ENCODE measurements around the gene PTPRD. TPM values are rescaled to one million over a fixed set of nuclear protein-coding genes. Genes with fewer than 3 reads are reported as not detected.

Gene PTPRD
- polyA plus RNA-seq, 4 donors = 2.1 to 5.6 (median 3.9) TPM

DNA sequence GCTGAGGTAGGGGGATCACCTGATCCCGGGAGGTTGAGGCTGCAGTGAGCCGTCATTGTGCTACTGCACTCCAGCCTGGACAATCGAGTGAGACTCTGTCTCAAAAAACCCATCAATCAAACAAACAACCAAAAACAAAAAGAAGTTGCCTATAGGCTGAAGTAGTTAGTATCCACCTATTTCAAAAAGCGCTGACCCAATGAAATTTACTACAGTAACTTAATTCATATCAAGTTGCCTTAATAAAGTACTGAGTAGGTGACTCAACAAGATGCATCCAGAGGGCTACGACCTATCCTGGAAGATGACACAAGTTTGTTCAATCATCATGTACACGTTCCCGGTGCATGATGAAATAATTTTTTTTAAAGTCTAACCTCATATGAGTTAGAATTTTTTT is 2164.6 kb downstream of the PTPRD start:
- Histone ChIP-seq H3K9me3 (ENCODE audit: control insufficient read depth in 2 of 2, insufficient read depth in 1 of 2, low read depth in 1 of 2, low read length in 1 of 2) (no peaks in the 10 kb centered on the region), H3K27me3 (ENCODE audit: control insufficient read depth in 3 of 3, insufficient read depth in 3 of 3, low read length in 3 of 3) (no peaks in the 10 kb centered on the region), H3K27ac (ENCODE audit: low read depth in 1 of 3, low read length in 2 of 3) (no peak overlapping the region), H3K4me1 (ENCODE audit: control insufficient read depth in 3 of 3, insufficient read depth in 2 of 3, low read depth in 1 of 3, low read length in 2 of 3) (no peaks in the 10 kb centered on the region), H3K36me3 (ENCODE audit: control insufficient read depth in 3 of 3, insufficient read depth in 2 of 3, low read depth in 1 of 3, low read length in 3 of 3) (no peaks in the 10 kb centered on the region), H3K4me3 (ENCODE audit: low read depth in 1 of 3, low read length in 3 of 3) (no peak overlapping the region)
- FAIRE-seq (no peak), DNase-seq (no peak)
- 93 to 95% (median 94%) methylated on average over 7 of the region's 7 CpGs for WGBS, 3 donors

DNA sequence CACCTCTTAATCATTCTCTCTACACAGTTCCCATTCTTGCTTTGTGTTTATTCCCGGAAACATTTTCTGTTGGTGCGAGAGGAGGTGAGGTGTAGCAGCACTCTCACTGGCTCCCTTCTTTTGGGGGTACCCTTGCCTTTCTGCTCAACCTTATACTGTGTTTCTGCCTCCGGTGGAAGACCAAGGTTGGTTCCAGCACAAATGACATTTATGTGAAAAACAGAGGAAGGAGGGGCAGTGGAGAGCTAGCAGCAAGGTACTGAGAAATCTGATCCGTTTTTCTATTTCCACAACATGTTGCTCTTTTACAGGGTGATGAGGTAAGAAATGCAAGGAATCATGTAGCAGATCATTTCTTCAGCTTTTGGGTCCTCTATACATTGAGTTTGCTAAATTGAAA is 2165.2 kb downstream of the PTPRD start:
- DNase-seq = no peak
- Histone ChIP-seq H3K36me3 (ENCODE audit: control insufficient read depth in 3 of 3, insufficient read depth in 2 of 3, low read depth in 1 of 3, low read length in 3 of 3) (no peaks in the 10 kb centered on the region), H3K27me3 (ENCODE audit: control insufficient read depth in 3 of 3, insufficient read depth in 3 of 3, low read length in 3 of 3) (no peaks in the 10 kb centered on the region), H3K4me3 (ENCODE audit: low read depth in 1 of 3, low read length in 3 of 3) (no peak overlapping the region), H3K27ac (ENCODE audit: low read depth in 1 of 3, low read length in 2 of 3) (no peak overlapping the region), H3K4me1 (ENCODE audit: control insufficient read depth in 3 of 3, insufficient read depth in 2 of 3, low read depth in 1 of 3, low read length in 2 of 3) (no peaks in the 10 kb centered on the region), H3K9me3 (ENCODE audit: control insufficient read depth in 2 of 2, insufficient read depth in 1 of 2, low read depth in 1 of 2, low read length in 1 of 2) (no peaks in the 10 kb centered on the region)
- FAIRE-seq = no peak
- WGBS, 3 donors = 86 to 92% (median 88%) methylated on average over 4 of the region's 4 CpGs

DNA sequence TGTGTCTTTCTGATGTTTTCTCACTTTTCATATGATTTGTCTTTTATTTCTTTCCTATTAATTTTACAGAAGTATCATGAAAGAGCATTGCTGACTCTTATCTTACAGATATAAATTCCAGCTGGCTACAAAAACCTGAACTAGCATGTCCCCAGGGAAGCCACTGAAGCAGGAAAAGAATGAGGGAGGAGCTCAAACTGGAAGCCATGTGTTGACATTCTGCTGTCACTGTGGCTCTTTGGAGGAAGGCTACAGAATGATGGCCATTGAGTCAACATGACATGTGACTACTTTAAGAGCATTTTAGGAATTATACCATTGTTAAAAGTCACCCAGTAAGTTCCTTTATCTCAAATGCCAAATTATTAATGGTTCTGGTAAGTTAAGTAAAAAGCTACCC is 2174.9 kb downstream of the PTPRD start:
- no peak for FAIRE-seq
- Histone ChIP-seq H3K9me3 (ENCODE audit: control insufficient read depth in 2 of 2, insufficient read depth in 1 of 2, low read depth in 1 of 2, low read length in 1 of 2) (no peaks in the 10 kb centered on the region), H3K36me3 (ENCODE audit: control insufficient read depth in 3 of 3, insufficient read depth in 2 of 3, low read depth in 1 of 3, low read length in 3 of 3) (no peaks in the 10 kb centered on the region), H3K27ac (ENCODE audit: low read depth in 1 of 3, low read length in 2 of 3) (no peak overlapping the region), H3K4me1 (ENCODE audit: control insufficient read depth in 3 of 3, insufficient read depth in 2 of 3, low read depth in 1 of 3, low read length in 2 of 3) (no peaks in the 10 kb centered on the region), H3K27me3 (ENCODE audit: control insufficient read depth in 3 of 3, insufficient read depth in 3 of 3, low read length in 3 of 3) (no peaks in the 10 kb centered on the region), H3K4me3 (ENCODE audit: low read depth in 1 of 3, low read length in 3 of 3) (no peak overlapping the region)
- no peak for DNase-seq

DNA sequence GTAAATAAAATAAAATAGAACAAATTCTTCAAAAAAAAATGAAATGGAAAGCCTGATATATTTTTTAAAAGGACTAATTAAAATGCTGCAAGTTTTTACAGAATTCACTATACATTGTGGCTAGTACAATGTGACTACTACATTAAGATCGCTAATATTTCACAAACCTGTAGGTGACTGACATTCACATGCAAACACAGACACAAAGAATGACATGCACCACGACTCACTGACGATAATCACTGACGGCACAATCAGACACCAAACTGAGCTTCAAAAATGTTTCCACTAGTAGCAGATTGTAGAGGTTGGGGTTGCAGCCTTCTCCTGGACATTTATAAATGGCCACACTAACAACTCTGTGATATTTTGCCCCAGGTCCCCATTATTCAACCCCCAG is 2175.5 kb downstream of the PTPRD start:
- no peak for FAIRE-seq
- Histone ChIP-seq H3K27ac (ENCODE audit: low read depth in 1 of 3, low read length in 2 of 3) (no peak overlapping the region), H3K4me1 (ENCODE audit: control insufficient read depth in 3 of 3, insufficient read depth in 2 of 3, low read depth in 1 of 3, low read length in 2 of 3) (no peaks in the 10 kb centered on the region), H3K36me3 (ENCODE audit: control insufficient read depth in 3 of 3, insufficient read depth in 2 of 3, low read depth in 1 of 3, low read length in 3 of 3) (no peaks in the 10 kb centered on the region), H3K27me3 (ENCODE audit: control insufficient read depth in 3 of 3, insufficient read depth in 3 of 3, low read length in 3 of 3) (no peaks in the 10 kb centered on the region), H3K9me3 (ENCODE audit: control insufficient read depth in 2 of 2, insufficient read depth in 1 of 2, low read depth in 1 of 2, low read length in 1 of 2) (no peaks in the 10 kb centered on the region), H3K4me3 (ENCODE audit: low read depth in 1 of 3, low read length in 3 of 3) (no peak overlapping the region)
- DNase-seq = no peak
- WGBS, 3 donors = 85 to 95% (median 90%) methylated on average over 4 of the region's 4 CpGs

DNA sequence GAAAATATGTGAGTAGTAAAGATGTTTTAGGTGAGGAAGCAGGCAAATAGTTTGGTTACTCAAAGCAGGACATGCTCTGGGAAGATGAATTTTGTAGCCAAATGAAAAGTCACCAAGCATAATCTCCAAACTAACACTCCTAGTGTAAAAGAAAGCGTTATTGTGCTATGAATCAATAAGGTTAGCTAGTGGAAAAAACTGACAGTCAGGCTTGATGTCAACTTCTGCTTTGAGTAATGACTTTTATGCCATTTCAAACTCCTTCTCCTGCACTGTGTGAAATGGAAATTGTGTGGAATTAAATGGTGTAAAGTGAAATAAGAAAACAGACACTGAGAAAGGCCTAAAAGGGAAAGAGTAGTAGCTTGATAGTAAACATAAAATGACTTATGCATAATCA is 2176.0 kb downstream of the PTPRD start:
- FAIRE-seq (no peak), DNase-seq (no peak)
- H3K36me3 ChIP-seq (ENCODE audit: control insufficient read depth in 3 of 3, insufficient read depth in 2 of 3, low read depth in 1 of 3, low read length in 3 of 3) = no peaks in the 10 kb centered on the region
- no peak overlapping the region for H3K27ac ChIP-seq (ENCODE audit: low read depth in 1 of 3, low read length in 2 of 3)
- H3K4me1 ChIP-seq (ENCODE audit: control insufficient read depth in 3 of 3, insufficient read depth in 2 of 3, low read depth in 1 of 3, low read length in 2 of 3) = no peaks in the 10 kb centered on the region
- H3K9me3 ChIP-seq (ENCODE audit: control insufficient read depth in 2 of 2, insufficient read depth in 1 of 2, low read depth in 1 of 2, low read length in 1 of 2) = no peaks in the 10 kb centered on the region
- no peaks in the 10 kb centered on the region for H3K27me3 ChIP-seq (ENCODE audit: control insufficient read depth in 3 of 3, insufficient read depth in 3 of 3, low read length in 3 of 3)
- no peak overlapping the region for H3K4me3 ChIP-seq (ENCODE audit: low read depth in 1 of 3, low read length in 3 of 3)
- WGBS, 3 donors = 59 to 78% (median 69%) methylated on average over 1 of the region's 1 CpG

DNA sequence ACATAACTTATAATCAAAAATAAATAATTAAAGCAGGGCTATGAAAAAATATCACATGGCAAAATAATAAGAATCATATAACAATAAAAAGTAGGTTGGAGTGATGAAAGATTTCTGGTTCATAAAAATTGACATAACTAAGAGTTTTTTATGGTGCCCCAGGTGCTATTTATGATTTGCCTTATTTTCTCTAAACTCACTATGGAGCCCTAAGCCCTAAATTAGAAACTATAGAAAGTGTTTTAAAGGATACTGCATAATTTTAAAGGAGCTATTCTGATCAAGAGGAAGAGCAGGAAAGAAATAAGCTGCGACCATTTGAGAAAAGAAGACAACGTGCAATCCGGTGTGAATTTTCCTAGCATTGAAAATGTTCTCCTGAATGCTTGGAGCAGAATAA is 2178.2 kb downstream of the PTPRD start:
- Histone ChIP-seq H3K9me3 (ENCODE audit: control insufficient read depth in 2 of 2, insufficient read depth in 1 of 2, low read depth in 1 of 2, low read length in 1 of 2) (no peaks in the 10 kb centered on the region), H3K36me3 (ENCODE audit: control insufficient read depth in 3 of 3, insufficient read depth in 2 of 3, low read depth in 1 of 3, low read length in 3 of 3) (no peaks in the 10 kb centered on the region), H3K4me1 (ENCODE audit: control insufficient read depth in 3 of 3, insufficient read depth in 2 of 3, low read depth in 1 of 3, low read length in 2 of 3) (no peaks in the 10 kb centered on the region), H3K27me3 (ENCODE audit: control insufficient read depth in 3 of 3, insufficient read depth in 3 of 3, low read length in 3 of 3) (no peaks in the 10 kb centered on the region), H3K4me3 (ENCODE audit: low read depth in 1 of 3, low read length in 3 of 3) (no peak overlapping the region), H3K27ac (ENCODE audit: low read depth in 1 of 3, low read length in 2 of 3) (no peak overlapping the region)
- DNase-seq = no peak
- 96 to 98% (median 98%) methylated on average over 3 of the region's 3 CpGs for WGBS, 3 donors
- no peak for FAIRE-seq

DNA sequence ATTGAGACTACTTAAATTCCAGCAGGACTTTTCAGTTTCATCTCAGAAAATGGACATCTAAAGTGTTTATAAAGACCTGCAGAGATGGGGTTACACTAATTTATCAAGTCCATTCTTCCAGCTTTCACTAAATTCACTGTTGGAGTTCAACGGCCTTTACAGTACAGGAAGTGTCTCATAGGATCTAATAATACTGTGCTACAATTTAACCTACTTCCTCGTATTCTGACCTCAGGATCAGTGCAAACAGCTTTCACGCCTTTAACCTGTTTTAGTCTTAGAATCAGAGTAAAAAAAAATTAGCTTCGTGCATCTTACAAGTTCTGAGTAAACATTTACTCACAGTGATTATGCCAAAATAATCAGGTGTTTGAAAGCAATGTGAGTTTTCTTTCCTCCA is 2180.6 kb downstream of the PTPRD start:
- no peaks in the 10 kb centered on the region for H3K36me3 ChIP-seq (ENCODE audit: control insufficient read depth in 3 of 3, insufficient read depth in 2 of 3, low read depth in 1 of 3, low read length in 3 of 3)
- H3K27me3 ChIP-seq (ENCODE audit: control insufficient read depth in 3 of 3, insufficient read depth in 3 of 3, low read length in 3 of 3) = no peaks in the 10 kb centered on the region
- 29 to 70% (median 33%) methylated on average over 4 of the region's 4 CpGs for WGBS, 3 donors
- no peaks in the 10 kb centered on the region for H3K4me1 ChIP-seq (ENCODE audit: control insufficient read depth in 3 of 3, insufficient read depth in 2 of 3, low read depth in 1 of 3, low read length in 2 of 3)
- DNase-seq (peak in 1 of 2 donors; percentile 6), FAIRE-seq (no peak)
- H3K4me3 ChIP-seq (ENCODE audit: low read depth in 1 of 3, low read length in 3 of 3) = no peak overlapping the region
- H3K27ac ChIP-seq (ENCODE audit: low read depth in 1 of 3, low read length in 2 of 3) = no peak overlapping the region
- H3K9me3 ChIP-seq (ENCODE audit: control insufficient read depth in 2 of 2, insufficient read depth in 1 of 2, low read depth in 1 of 2, low read length in 1 of 2) = no peaks in the 10 kb centered on the region

DNA sequence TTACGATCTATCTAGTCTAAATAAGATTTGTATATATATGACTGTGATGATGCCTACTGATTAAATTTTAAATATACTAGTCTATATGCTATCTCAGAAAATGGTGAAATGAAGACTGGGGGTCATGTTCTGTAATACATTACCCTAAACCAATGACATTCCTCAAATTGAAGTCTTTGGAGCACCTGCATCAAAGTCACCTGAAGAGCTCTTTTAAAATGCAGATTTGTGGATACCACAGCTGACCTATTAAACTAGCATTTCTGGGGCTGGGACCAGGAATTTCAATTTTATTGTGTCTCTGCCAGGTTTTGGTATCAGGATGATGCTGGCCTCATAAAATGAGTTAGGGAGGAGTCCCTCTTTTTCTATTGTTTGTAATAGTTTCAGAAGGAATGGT is 2181.3 kb downstream of the PTPRD start:
- Histone ChIP-seq H3K36me3 (ENCODE audit: control insufficient read depth in 3 of 3, insufficient read depth in 2 of 3, low read depth in 1 of 3, low read length in 3 of 3) (no peaks in the 10 kb centered on the region), H3K27ac (ENCODE audit: low read depth in 1 of 3, low read length in 2 of 3) (no peak overlapping the region), H3K9me3 (ENCODE audit: control insufficient read depth in 2 of 2, insufficient read depth in 1 of 2, low read depth in 1 of 2, low read length in 1 of 2) (no peaks in the 10 kb centered on the region), H3K4me3 (ENCODE audit: low read depth in 1 of 3, low read length in 3 of 3) (no peak overlapping the region), H3K4me1 (ENCODE audit: control insufficient read depth in 3 of 3, insufficient read depth in 2 of 3, low read depth in 1 of 3, low read length in 2 of 3) (no peaks in the 10 kb centered on the region), H3K27me3 (ENCODE audit: control insufficient read depth in 3 of 3, insufficient read depth in 3 of 3, low read length in 3 of 3) (no peaks in the 10 kb centered on the region)
- FAIRE-seq = no peak
- DNase-seq = no peak
- WGBS, 3 donors = 87 to 97% (median 94%) methylated on average over 1 of the region's 1 CpG

DNA sequence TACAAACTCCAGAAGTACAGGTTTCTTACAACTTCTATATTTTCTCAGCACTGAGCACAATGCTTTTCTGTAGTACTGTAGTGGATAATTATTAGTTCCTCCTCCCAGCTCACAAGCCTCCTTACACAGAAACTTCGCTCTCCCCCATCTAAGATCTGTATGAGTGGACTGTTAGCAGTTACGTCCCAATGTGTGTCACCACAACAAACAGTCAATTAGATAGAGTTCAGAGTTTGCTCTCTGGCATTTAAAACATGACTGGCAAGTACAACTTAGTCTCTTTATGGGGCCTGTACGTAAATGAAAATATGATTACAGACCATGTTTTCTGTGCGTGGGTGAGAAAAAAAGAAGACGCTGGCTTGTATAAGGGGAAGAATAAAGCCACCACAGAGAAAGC is 2181.9 kb downstream of the PTPRD start:
- FAIRE-seq (no peak), DNase-seq (no peak)
- Histone ChIP-seq H3K4me1 (ENCODE audit: control insufficient read depth in 3 of 3, insufficient read depth in 2 of 3, low read depth in 1 of 3, low read length in 2 of 3) (no peaks in the 10 kb centered on the region), H3K27ac (ENCODE audit: low read depth in 1 of 3, low read length in 2 of 3) (no peak overlapping the region), H3K36me3 (ENCODE audit: control insufficient read depth in 3 of 3, insufficient read depth in 2 of 3, low read depth in 1 of 3, low read length in 3 of 3) (no peaks in the 10 kb centered on the region), H3K4me3 (ENCODE audit: low read depth in 1 of 3, low read length in 3 of 3) (no peak overlapping the region), H3K9me3 (ENCODE audit: control insufficient read depth in 2 of 2, insufficient read depth in 1 of 2, low read depth in 1 of 2, low read length in 1 of 2) (no peaks in the 10 kb centered on the region), H3K27me3 (ENCODE audit: control insufficient read depth in 3 of 3, insufficient read depth in 3 of 3, low read length in 3 of 3) (no peaks in the 10 kb centered on the region)
- 66 to 87% (median 78%) methylated on average over 5 of the region's 5 CpGs for WGBS, 3 donors
